IPS-18a (cell line): ENCODE data around the gene POU3F1.

Experiments used
- H3K27ac ChIP-seq: one replicate; pipeline ENCODE4 v1.5.1; 2013; ENCODE audit warnings: low read length
- H3K27me3 ChIP-seq: one replicate; pipeline ENCODE4 v1.6.1; 2013; ENCODE audit warnings: mild to moderate bottlenecking, low read length; ENCODE audit not compliant: control insufficient read depth, insufficient read depth
- H3K36me3 ChIP-seq: one replicate; pipeline ENCODE4 v1.6.1; 2013; ENCODE audit warnings: low read depth, low read length; ENCODE audit not compliant: control insufficient read depth
- H3K4me1 ChIP-seq: one replicate; pipeline ENCODE4 v1.6.1; 2013; ENCODE audit warnings: low read depth, low read length; ENCODE audit not compliant: control insufficient read depth
- H3K4me3 ChIP-seq: one replicate; pipeline ENCODE4 v1.5.1; 2013; ENCODE audit warnings: low read length
- H3K9ac ChIP-seq: one replicate; pipeline ENCODE4 v1.6.1; 2013; ENCODE audit warnings: mild to moderate bottlenecking, low read length, moderate library complexity
- H3K9me3 ChIP-seq: one replicate; pipeline ENCODE4 v1.6.1; 2013; ENCODE audit warnings: low read depth, low read length; ENCODE audit not compliant: control insufficient read depth

POU3F1 gene

GRCh38 chr1:38006008-38006828, 40.4 kb downstream of the POU3F1 start:
- no peaks in the 10 kb centered on the region for H3K9me3 ChIP-seq
- peaks cover 30% of the 10 kb centered on the region for H3K4me1 ChIP-seq
- peaks cover 8% of the 10 kb centered on the region for H3K27me3 ChIP-seq
- no peak overlapping the region for H3K27ac ChIP-seq
- no peaks in the 10 kb centered on the region for H3K36me3 ChIP-seq
- no peak overlapping the region for H3K9ac ChIP-seq
- H3K4me3 ChIP-seq: peak overlapping the region; percentile 61

- Histone ChIP-seq H3K9me3 (no peaks in the 10 kb centered on the region), H3K27me3 (peaks cover 8% of the 10 kb centered on the region), H3K36me3 (no peaks in the 10 kb centered on the region), H3K4me3 (peak within 1 kb of the TSS; percentile 75), H3K9ac (peak within 1 kb of the TSS; percentile 52), H3K27ac (no peak within 1 kb of the TSS), H3K4me1 (peaks cover 38% of the 10 kb centered on the region)
Measured at GRCh38 chr1:38005195-38006007, 41.2 kb downstream of the POU3F1 start, which contains the start of gene FHL3. TSS of gene FHL3 (minus strand) at chr1:38005514. CDS start at chr1:37999412, 6,102 bp downstream.

GRCh38 chr1:38004284-38005108, 42.1 kb downstream of the POU3F1 start:
- no peak overlapping the region for H3K27ac ChIP-seq

GRCh38 chr1:38003261-38004250, 43.0 kb downstream of the POU3F1 start:
- Histone ChIP-seq H3K36me3 (peaks cover 6% of the 10 kb centered on the region), H3K4me3 (peak overlapping the region; percentile 75), H3K27ac (no peak overlapping the region), H3K27me3 (peaks cover 8% of the 10 kb centered on the region), H3K9me3 (no peaks in the 10 kb centered on the region), H3K9ac (peak overlapping the region; percentile 52), H3K4me1 (peaks cover 47% of the 10 kb centered on the region)

More at GRCh38 chr1:38004284-38005108, 42.1 kb downstream of the POU3F1 start:
- peak overlapping the region; percentile 52 for H3K9ac ChIP-seq
- H3K36me3 ChIP-seq: no peaks in the 10 kb centered on the region
- H3K27me3 ChIP-seq: peaks cover 8% of the 10 kb centered on the region
- H3K4me1 ChIP-seq: peaks cover 47% of the 10 kb centered on the region
- H3K4me3 ChIP-seq: peak overlapping the region; percentile 75
- no peaks in the 10 kb centered on the region for H3K9me3 ChIP-seq

GRCh38 chr1:38000529-38001455, 45.8 kb downstream of the POU3F1 start:
- peaks cover 14% of the 10 kb centered on the region for H3K36me3 ChIP-seq
- peaks cover 8% of the 10 kb centered on the region for H3K27me3 ChIP-seq
- H3K27ac ChIP-seq: peak overlapping the region; percentile 36
- no peaks in the 10 kb centered on the region for H3K9me3 ChIP-seq
- H3K4me1 ChIP-seq: peaks cover 40% of the 10 kb centered on the region
- H3K4me3 ChIP-seq: peak overlapping the region; percentile 5
- peak overlapping the region; percentile 32 for H3K9ac ChIP-seq

- H3K27me3 ChIP-seq: peaks cover 8% of the 10 kb centered on the region
- peaks cover 14% of the 10 kb centered on the region for H3K36me3 ChIP-seq
- peak overlapping the region; percentile 5 for H3K4me3 ChIP-seq
- H3K9me3 ChIP-seq: no peaks in the 10 kb centered on the region
- H3K4me1 ChIP-seq: peaks cover 40% of the 10 kb centered on the region
- peak overlapping the region; percentile 36 for H3K27ac ChIP-seq
- peak overlapping the region; percentile 32 for H3K9ac ChIP-seq
Measured at GRCh38 chr1:38000233-38000528, 46.4 kb downstream of the POU3F1 start.

- Histone ChIP-seq H3K9me3 (no peaks in the 10 kb centered on the region), H3K9ac (peak overlapping the region; percentile 32), H3K36me3 (peaks cover 14% of the 10 kb centered on the region), H3K4me1 (peaks cover 39% of the 10 kb centered on the region), H3K4me3 (peak overlapping the region; percentile 5), H3K27ac (peak overlapping the region; percentile 36), H3K27me3 (peaks cover 6% of the 10 kb centered on the region)
Measured at GRCh38 chr1:37999430-38000232, 47.0 kb downstream of the POU3F1 start.

- Histone ChIP-seq H3K27ac (no peak overlapping the region), H3K4me3 (no peak overlapping the region), H3K36me3 (peaks cover 14% of the 10 kb centered on the region), H3K27me3 (no peaks in the 10 kb centered on the region), H3K9ac (no peak overlapping the region), H3K9me3 (no peaks in the 10 kb centered on the region), H3K4me1 (peaks cover 32% of the 10 kb centered on the region)
Measured at GRCh38 chr1:37998913-37999429, 47.6 kb downstream of the POU3F1 start.

- H3K27me3 ChIP-seq: no peaks in the 10 kb centered on the region
- H3K9me3 ChIP-seq: no peaks in the 10 kb centered on the region
- H3K27ac ChIP-seq: no peak overlapping the region
- H3K4me3 ChIP-seq: no peak overlapping the region
- H3K36me3 ChIP-seq: peaks cover 14% of the 10 kb centered on the region
- peaks cover 29% of the 10 kb centered on the region for H3K4me1 ChIP-seq
- H3K9ac ChIP-seq: no peak overlapping the region
Measured at GRCh38 chr1:37998089-37998808, 48.3 kb downstream of the POU3F1 start.
